WTC11 (cell line): ENCODE measurements around the gene ATP9B. TPM values are rescaled to one million over a fixed set of nuclear protein-coding genes. Genes with fewer than 3 reads are reported as not detected.

Experiments
- ATAC-seq: fragments of 200-7000 bp; cut with Tn5 transposase; 2 replicates; pipeline ENCODE4 v1.10.0; 2021; ENCODE audit warnings: mild to moderate bottlenecking, moderate library complexity
- CTCF ChIA-PET: fragments of 300-600 bp; sonication (Branson Sonifier 250); formaldehyde crosslinking; loops from one replicate; lab custom pipeline; 2021; ENCODE audit warnings: antibody characterized with exemption; lab: Charles Lee
- POLR2A ChIA-PET: fragments of 350-600 bp; sonication (Branson Sonifier 250); formaldehyde crosslinking; loops from one replicate; lab custom pipeline; 2021; ENCODE audit warnings: antibody characterized with exemption; lab: Charles Lee
- DNase-seq: peaks from one replicate; pipeline ENCODE4 v3.0.0; 2021; ENCODE audit warnings: low spot score
- H3K27ac Mint-ChIP-seq: 2 replicates; pipeline ENCODE4 v1.8.0; 2021; ENCODE audit warnings: mixed read lengths
- H3K27me3 Mint-ChIP-seq: 2 replicates; pipeline ENCODE4 v1.8.0; 2021; ENCODE audit warnings: low read depth, mild to moderate bottlenecking, moderate library complexity, mixed read lengths
- H3K36me3 Mint-ChIP-seq: 2 replicates; pipeline ENCODE4 v1.8.0; 2021; ENCODE audit warnings: mixed read lengths
- H3K4me1 Mint-ChIP-seq: 2 replicates; pipeline ENCODE4 v1.8.0; 2022; ENCODE audit warnings: mixed read lengths
- H3K4me3 Mint-ChIP-seq: 2 replicates; pipeline ENCODE4 v1.8.0; 2021; ENCODE audit warnings: mild to moderate bottlenecking, moderate library complexity, mixed read lengths
- H3K9me3 Mint-ChIP-seq: 2 replicates; pipeline ENCODE4 v1.8.0; 2021; ENCODE audit warnings: mixed read lengths
- CBFB ChIP-seq: sonication (generic); formaldehyde crosslinking; IDR thresholded peaks from 2 replicates; pipeline ENCODE4 v1.8.1; 2022; ENCODE audit warnings: mild to moderate bottlenecking, low read depth, missing genetic modification reagents
- CREB1 ChIP-seq: sonication (generic); formaldehyde crosslinking; IDR thresholded peaks from 2 replicates; pipeline ENCODE4 v1.8.0; 2023; ENCODE audit warnings: mild to moderate bottlenecking, missing genetic modification reagents
- CREM ChIP-seq: sonication (generic); formaldehyde crosslinking; IDR thresholded peaks from 2 replicates; pipeline ENCODE4 v1.8.1; 2022; ENCODE audit warnings: mild to moderate bottlenecking, missing genetic modification reagents, moderate library complexity
- ETV6 ChIP-seq: sonication (generic); formaldehyde crosslinking; IDR thresholded peaks from 2 replicates; pipeline ENCODE4 v1.8.1; 2022; ENCODE audit warnings: mild to moderate bottlenecking, missing genetic modification reagents
- GRHL2 ChIP-seq: fragments of 250-450 bp; sonication (Bioruptor Pico); IDR thresholded peaks from 2 replicates; pipeline ENCODE4 v1.8.0; 2022; ENCODE audit warnings: mild to moderate bottlenecking, moderate library complexity; ENCODE audit not compliant: insufficient replicate concordance, severe bottlenecking
- JUN ChIP-seq: sonication (generic); formaldehyde crosslinking; IDR thresholded peaks from 2 replicates; pipeline ENCODE4 v1.8.0; 2023; ENCODE audit warnings: mild to moderate bottlenecking, missing genetic modification reagents
- NFATC4 ChIP-seq: fragments of 250-450 bp; sonication (Bioruptor Pico); IDR thresholded peaks from 2 replicates; pipeline ENCODE4 v1.9.0; 2021; ENCODE audit warnings: mild to moderate bottlenecking
- SMAD4 ChIP-seq: sonication (generic); formaldehyde crosslinking; IDR thresholded peaks from 2 replicates; pipeline ENCODE4 v1.8.0; 2022; ENCODE audit warnings: mild to moderate bottlenecking, missing genetic modification reagents
- SOX15 ChIP-seq: fragments of 250-450 bp; sonication (Bioruptor Pico); IDR thresholded peaks from 2 replicates; pipeline ENCODE4 v1.9.0; 2021; ENCODE audit warnings: mild to moderate bottlenecking
- ZBTB21 ChIP-seq: sonication (generic); formaldehyde crosslinking; IDR thresholded peaks from 2 replicates; pipeline ENCODE4 v1.8.1; 2023; ENCODE audit warnings: mild to moderate bottlenecking, missing genetic modification reagents, borderline replicate concordance
- ZNF219 ChIP-seq: sonication (generic); formaldehyde crosslinking; IDR thresholded peaks from 2 replicates; pipeline ENCODE4 v1.8.0; 2023; ENCODE audit warnings: missing genetic modification reagents, mild to moderate bottlenecking, borderline replicate concordance
- ZNF232 ChIP-seq: sonication (generic); formaldehyde crosslinking; IDR thresholded peaks from 2 replicates; pipeline ENCODE4 v1.8.0; 2022; ENCODE audit warnings: mild to moderate bottlenecking, missing genetic modification reagents
- ZNF416 ChIP-seq: fragments of 250-450 bp; sonication (Bioruptor Pico); IDR thresholded peaks from 2 replicates; pipeline ENCODE4 v1.9.0; 2021; ENCODE audit warnings: mild to moderate bottlenecking, inconsistent platforms
- total RNA-seq: library from RNA; stranded (reverse); gene quantifications from 3 replicates; pipeline ENCODE4 v1.2.3, GENCODE V29; 2021
- TF ChIP-seq, protein P1 (sequence below): sonication (generic); formaldehyde crosslinking; IDR thresholded peaks from 2 replicates; pipeline ENCODE4 v1.8.0; 2022; ENCODE audit warnings: missing genetic modification reagents
- TF ChIP-seq, protein P2 (sequence below): sonication (generic); formaldehyde crosslinking; IDR thresholded peaks from 2 replicates; pipeline ENCODE4 v1.8.0; 2022; ENCODE audit warnings: mild to moderate bottlenecking, missing genetic modification reagents
- TF ChIP-seq, protein P3 (sequence below): sonication (generic); formaldehyde crosslinking; IDR thresholded peaks from 2 replicates; pipeline ENCODE4 v1.8.1; 2022; ENCODE audit warnings: low read depth, mild to moderate bottlenecking, moderate library complexity, missing genetic modification reagents, borderline replicate concordance
- TF ChIP-seq, protein P4 (sequence below): sonication (generic); formaldehyde crosslinking; conservative IDR thresholded peaks from 2 replicates; pipeline ENCODE4 v1.8.1; 2023; ENCODE audit warnings: mild to moderate bottlenecking, low read depth, missing genetic modification reagents, moderate library complexity
- TF ChIP-seq, protein P5 (sequence below): fragments of 250-450 bp; sonication (Bioruptor Pico); IDR thresholded peaks from 2 replicates; pipeline ENCODE4 v1.9.0; 2021; ENCODE audit warnings: mild to moderate bottlenecking
- TF ChIP-seq, protein P6 (sequence below): fragments of 250-450 bp; sonication (Bioruptor Pico); conservative IDR thresholded peaks from 2 replicates; pipeline ENCODE4 v1.9.0; 2021; ENCODE audit warnings: mild to moderate bottlenecking
- TF ChIP-seq, protein P7 (sequence below): sonication (generic); formaldehyde crosslinking; IDR thresholded peaks from 2 replicates; pipeline ENCODE4 v1.8.1; 2022; ENCODE audit warnings: mild to moderate bottlenecking, missing genetic modification reagents, moderate library complexity, borderline replicate concordance
- TF ChIP-seq, protein P8 (sequence below): sonication (generic); formaldehyde crosslinking; IDR thresholded peaks from 2 replicates; pipeline ENCODE4 v1.8.1; 2022; ENCODE audit warnings: mild to moderate bottlenecking, moderate library complexity, missing genetic modification reagents

ATP9B gene
- total RNA-seq, 1 experiment from 2014 or later = 19.0 TPM

DNA sequence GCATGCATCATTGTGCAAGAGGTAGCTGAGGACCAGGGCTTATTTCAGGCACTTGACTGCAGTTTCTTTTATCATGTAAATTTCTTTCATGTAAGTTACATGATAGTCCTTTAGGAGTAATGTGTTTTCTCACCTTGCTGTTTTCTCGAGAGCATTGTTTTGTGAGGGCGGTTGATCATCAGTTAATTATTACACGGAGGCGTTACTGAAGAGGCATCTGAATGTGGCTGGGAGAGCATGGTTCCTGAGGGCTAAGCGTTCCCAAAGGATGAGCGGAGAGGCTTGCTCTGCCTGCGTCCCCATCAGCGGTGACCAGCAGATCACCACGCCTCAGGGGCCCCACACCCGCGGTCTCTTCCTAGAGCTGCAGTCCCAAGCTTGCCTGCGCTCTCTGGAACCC lies 170.4 kb downstream of the ATP9B start:
- no peak for DNase-seq
- H3K27me3 Mint-ChIP-seq = no peaks in the 10 kb centered on the region
- H3K36me3 Mint-ChIP-seq = no peaks in the 10 kb centered on the region
- ATAC-seq = no peak
- no peak overlapping the region for H3K4me3 Mint-ChIP-seq
- peaks cover 23% of the 10 kb centered on the region for H3K4me1 Mint-ChIP-seq
- TF ChIP-seq CREM (CRISPR knock-in tag) = no peak
- TF ChIP-seq CREB1 (CRISPR knock-in tag) = no peak
- TF ChIP-seq, protein P1, sequence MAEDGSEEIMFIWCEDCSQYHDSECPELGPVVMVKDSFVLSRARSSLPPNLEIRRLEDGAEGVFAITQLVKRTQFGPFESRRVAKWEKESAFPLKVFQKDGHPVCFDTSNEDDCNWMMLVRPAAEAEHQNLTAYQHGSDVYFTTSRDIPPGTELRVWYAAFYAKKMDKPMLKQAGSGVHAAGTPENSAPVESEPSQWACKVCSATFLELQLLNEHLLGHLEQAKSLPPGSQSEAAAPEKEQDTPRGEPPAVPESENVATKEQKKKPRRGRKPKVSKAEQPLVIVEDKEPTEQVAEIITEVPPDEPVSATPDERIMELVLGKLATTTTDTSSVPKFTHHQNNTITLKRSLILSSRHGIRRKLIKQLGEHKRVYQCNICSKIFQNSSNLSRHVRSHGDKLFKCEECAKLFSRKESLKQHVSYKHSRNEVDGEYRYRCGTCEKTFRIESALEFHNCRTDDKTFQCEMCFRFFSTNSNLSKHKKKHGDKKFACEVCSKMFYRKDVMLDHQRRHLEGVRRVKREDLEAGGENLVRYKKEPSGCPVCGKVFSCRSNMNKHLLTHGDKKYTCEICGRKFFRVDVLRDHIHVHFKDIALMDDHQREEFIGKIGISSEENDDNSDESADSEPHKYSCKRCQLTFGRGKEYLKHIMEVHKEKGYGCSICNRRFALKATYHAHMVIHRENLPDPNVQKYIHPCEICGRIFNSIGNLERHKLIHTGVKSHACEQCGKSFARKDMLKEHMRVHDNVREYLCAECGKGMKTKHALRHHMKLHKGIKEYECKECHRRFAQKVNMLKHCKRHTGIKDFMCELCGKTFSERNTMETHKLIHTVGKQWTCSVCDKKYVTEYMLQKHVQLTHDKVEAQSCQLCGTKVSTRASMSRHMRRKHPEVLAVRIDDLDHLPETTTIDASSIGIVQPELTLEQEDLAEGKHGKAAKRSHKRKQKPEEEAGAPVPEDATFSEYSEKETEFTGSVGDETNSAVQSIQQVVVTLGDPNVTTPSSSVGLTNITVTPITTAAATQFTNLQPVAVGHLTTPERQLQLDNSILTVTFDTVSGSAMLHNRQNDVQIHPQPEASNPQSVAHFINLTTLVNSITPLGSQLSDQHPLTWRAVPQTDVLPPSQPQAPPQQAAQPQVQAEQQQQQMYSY = no peak
- no peak for TF ChIP-seq ZNF232 (CRISPR knock-in tag)
- TF ChIP-seq, protein P2, sequence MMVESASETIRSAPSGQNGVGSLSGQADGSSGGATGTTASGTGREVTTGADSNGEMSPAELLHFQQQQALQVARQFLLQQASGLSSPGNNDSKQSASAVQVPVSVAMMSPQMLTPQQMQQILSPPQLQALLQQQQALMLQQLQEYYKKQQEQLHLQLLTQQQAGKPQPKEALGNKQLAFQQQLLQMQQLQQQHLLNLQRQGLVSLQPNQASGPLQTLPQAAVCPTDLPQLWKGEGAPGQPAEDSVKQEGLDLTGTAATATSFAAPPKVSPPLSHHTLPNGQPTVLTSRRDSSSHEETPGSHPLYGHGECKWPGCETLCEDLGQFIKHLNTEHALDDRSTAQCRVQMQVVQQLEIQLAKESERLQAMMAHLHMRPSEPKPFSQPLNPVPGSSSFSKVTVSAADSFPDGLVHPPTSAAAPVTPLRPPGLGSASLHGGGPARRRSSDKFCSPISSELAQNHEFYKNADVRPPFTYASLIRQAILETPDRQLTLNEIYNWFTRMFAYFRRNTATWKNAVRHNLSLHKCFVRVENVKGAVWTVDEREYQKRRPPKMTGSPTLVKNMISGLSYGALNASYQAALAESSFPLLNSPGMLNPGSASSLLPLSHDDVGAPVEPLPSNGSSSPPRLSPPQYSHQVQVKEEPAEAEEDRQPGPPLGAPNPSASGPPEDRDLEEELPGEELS (CRISPR knock-in tag) = no peak
- TF ChIP-seq, protein P3, sequence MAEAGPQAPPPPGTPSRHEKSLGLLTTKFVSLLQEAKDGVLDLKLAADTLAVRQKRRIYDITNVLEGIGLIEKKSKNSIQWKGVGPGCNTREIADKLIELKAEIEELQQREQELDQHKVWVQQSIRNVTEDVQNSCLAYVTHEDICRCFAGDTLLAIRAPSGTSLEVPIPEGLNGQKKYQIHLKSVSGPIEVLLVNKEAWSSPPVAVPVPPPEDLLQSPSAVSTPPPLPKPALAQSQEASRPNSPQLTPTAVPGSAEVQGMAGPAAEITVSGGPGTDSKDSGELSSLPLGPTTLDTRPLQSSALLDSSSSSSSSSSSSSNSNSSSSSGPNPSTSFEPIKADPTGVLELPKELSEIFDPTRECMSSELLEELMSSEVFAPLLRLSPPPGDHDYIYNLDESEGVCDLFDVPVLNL (CRISPR knock-in tag) = no peak
- no peak for TF ChIP-seq ZNF219 (CRISPR knock-in tag)
- no peak for TF ChIP-seq SMAD4 (CRISPR knock-in tag)
- TF ChIP-seq SOX15 (CRISPR knock-in tag) = no peak
- no peak for TF ChIP-seq CBFB (CRISPR knock-in tag)
- no peak for TF ChIP-seq ZBTB21 (CRISPR knock-in tag)
- TF ChIP-seq ETV6 (CRISPR knock-in tag) = no peak
- TF ChIP-seq, protein P4, sequence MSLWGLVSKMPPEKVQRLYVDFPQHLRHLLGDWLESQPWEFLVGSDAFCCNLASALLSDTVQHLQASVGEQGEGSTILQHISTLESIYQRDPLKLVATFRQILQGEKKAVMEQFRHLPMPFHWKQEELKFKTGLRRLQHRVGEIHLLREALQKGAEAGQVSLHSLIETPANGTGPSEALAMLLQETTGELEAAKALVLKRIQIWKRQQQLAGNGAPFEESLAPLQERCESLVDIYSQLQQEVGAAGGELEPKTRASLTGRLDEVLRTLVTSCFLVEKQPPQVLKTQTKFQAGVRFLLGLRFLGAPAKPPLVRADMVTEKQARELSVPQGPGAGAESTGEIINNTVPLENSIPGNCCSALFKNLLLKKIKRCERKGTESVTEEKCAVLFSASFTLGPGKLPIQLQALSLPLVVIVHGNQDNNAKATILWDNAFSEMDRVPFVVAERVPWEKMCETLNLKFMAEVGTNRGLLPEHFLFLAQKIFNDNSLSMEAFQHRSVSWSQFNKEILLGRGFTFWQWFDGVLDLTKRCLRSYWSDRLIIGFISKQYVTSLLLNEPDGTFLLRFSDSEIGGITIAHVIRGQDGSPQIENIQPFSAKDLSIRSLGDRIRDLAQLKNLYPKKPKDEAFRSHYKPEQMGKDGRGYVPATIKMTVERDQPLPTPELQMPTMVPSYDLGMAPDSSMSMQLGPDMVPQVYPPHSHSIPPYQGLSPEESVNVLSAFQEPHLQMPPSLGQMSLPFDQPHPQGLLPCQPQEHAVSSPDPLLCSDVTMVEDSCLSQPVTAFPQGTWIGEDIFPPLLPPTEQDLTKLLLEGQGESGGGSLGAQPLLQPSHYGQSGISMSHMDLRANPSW (CRISPR knock-in tag) = no peak
- TF ChIP-seq, protein P5, sequence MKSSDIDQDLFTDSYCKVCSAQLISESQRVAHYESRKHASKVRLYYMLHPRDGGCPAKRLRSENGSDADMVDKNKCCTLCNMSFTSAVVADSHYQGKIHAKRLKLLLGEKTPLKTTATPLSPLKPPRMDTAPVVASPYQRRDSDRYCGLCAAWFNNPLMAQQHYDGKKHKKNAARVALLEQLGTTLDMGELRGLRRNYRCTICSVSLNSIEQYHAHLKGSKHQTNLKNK (CRISPR knock-in tag) = no peak
- no peak for TF ChIP-seq GRHL2 (CRISPR knock-in tag)
- ChIA-PET CTCF (no interaction called here), POLR2A (no interaction called here)
- H3K9me3 Mint-ChIP-seq = no peaks in the 10 kb centered on the region
- H3K27ac Mint-ChIP-seq = no peak overlapping the region

DNA sequence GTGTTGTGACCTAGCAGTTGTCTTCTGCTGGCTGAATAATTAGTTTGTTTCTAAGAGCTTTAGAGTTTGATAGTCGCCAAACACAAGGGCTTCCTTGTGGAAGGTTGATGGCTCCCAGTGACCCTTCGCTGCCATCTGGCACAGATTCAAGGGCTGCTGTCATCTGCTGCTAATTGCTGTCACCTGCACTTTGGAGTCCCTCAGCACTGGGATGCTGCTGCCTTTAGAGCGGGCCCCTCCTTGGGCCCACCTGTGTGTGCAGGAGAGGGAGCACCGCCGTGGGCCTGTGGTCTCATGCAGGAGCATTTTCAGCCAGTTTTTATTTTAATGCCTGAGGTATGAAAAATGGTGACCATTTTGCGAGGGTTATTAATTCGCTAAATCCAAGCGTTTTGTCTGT lies 172.6 kb downstream of the ATP9B start:
- ChIA-PET CTCF (no interaction called here), POLR2A (interaction anchor here (1.0 kb wide), 1 partner anchor 10 kb away, joined by 3 read pairs; no protein-coding TSS in a partner anchor)
- Mint-ChIP-seq H3K4me1 (peaks cover 25% of the 10 kb centered on the region), H3K36me3 (no peaks in the 10 kb centered on the region), H3K9me3 (no peaks in the 10 kb centered on the region), H3K4me3 (no peak overlapping the region), H3K27ac (no peak overlapping the region), H3K27me3 (no peaks in the 10 kb centered on the region)
- ATAC-seq (no peak), DNase-seq (no peak)
- TF ChIP-seq JUN (CRISPR knock-in tag) (no peak), ZNF416 (CRISPR knock-in tag) (no peak), NFATC4 (CRISPR knock-in tag) (no peak)
- TF ChIP-seq, protein P6, sequence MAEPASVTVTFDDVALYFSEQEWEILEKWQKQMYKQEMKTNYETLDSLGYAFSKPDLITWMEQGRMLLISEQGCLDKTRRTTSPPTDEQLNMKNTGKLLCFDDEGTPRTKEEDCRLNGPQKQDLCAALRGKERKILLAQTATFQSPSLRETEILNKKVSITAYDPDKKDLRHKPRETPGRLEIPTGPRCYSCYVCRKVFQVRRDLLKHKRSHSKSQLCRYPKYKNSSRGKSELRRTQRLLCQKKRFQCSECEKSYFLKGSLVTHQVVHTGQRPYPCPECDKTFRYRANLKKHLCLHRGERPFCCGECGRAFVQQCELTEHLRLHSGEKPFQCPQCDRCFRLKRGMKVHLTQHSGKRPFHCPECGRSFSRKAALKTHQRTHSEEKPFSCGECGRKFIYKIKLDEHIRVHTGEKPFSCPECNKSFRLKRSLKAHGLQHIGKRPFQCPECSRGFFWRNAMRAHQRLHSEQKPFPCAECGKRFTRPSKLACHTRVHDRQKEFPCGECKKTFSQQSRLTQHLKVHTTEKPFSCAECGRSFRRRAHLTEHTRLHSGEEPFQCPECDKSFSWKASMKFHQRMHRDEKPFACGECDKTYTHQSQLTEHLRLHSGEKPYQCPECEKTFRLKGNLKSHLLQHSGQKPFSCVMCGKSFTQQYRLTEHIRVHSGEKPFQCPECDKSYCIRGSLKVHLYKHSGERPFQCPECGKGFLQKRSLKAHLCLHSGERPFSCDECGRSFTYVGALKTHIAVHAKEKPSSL (CRISPR knock-in tag) = no peak
- TF ChIP-seq, protein P7, sequence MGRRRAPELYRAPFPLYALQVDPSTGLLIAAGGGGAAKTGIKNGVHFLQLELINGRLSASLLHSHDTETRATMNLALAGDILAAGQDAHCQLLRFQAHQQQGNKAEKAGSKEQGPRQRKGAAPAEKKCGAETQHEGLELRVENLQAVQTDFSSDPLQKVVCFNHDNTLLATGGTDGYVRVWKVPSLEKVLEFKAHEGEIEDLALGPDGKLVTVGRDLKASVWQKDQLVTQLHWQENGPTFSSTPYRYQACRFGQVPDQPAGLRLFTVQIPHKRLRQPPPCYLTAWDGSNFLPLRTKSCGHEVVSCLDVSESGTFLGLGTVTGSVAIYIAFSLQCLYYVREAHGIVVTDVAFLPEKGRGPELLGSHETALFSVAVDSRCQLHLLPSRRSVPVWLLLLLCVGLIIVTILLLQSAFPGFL (CRISPR knock-in tag) = no peak
- TF ChIP-seq, protein P5 (CRISPR knock-in tag) = no peak
- TF ChIP-seq, protein P8, sequence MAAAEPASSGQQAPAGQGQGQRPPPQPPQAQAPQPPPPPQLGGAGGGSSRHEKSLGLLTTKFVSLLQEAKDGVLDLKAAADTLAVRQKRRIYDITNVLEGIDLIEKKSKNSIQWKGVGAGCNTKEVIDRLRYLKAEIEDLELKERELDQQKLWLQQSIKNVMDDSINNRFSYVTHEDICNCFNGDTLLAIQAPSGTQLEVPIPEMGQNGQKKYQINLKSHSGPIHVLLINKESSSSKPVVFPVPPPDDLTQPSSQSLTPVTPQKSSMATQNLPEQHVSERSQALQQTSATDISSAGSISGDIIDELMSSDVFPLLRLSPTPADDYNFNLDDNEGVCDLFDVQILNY (CRISPR knock-in tag) = no peak
